HG03060 (cell line): ENCODE measurements around the gene MAPK12.

Source experiments
- ATAC-seq: cut with Tn5 transposase; IDR thresholded peaks from one replicate; pipeline ENCODE4 v1.9.1; 2021; ENCODE audit warnings: low read depth, moderate number of reproducible peaks; ENCODE audit not compliant: unreplicated experiment

Gene MAPK12

DNA sequence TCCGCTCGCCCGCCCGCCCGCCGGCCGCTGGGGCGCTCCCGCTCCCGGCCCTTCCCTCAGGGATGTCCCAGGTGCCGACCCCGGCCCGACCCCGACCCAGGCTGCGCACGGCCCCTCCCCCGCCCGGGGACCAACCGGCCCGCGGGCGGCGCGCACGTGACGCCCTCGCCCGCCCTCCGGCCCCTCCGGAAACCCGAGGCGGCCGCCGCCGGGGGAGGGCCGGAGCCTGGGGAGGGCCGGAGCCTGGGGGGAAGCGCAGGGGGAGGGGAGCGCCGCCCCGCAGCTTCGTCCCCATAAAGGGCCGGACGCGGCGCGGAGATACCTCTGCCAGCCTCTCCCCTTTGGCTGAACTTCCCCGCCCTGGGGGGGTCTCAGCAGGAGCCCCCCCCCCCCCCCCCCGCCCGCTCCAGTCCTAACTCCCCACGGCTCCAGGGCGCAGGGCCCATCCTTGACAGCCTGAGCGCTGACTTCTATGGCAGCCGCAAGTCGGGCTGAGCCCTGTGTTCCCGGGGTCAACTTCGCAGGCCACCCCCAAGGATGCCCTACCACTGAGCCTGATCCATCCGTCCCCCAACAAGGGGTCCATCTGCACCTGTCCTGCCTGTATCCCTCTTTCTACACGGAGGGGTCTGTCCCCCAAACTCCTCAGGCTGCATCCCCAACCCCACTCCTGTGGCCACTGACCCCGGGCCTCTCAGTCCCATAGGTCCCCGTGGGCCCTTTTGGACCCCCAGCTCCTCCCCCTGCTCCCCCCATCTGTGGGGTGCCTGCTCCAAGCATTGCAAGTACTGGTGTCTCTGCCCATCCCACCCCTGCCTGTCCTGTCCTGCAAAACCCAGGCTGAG lies at the start of gene MAPK12:
TSS of gene MAPK12 (minus strand) at position 69 of the 845 bp plus-strand sequence. CDS start 174 bp downstream, outside the sequence.
- no peak for ATAC-seq

DNA sequence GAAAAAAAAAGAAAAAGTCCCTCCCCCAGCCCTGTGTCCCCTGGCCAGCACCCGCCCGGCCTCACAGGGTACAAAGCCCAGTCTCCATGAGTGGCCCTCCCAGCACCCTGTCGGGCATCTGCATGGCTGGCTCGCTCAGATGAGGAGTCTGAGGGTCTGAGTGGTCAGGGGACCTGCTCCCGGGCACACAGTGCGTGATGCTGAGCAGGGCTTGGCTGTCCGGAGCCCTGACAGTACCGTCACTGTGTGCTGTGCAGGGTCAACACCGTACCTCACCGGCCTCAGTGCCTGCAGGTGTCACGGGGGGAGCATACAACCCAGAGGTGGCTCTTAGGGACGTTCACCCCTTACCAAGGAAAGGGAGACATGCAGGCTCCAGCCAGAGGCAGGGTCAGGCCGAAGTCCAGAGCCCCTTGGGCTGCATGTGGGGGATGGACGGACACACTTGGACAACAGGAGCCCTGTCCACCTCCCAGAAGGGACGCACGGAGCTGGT lies 49.5 kb upstream of the MAPK12 start:
- no peak for ATAC-seq

DNA sequence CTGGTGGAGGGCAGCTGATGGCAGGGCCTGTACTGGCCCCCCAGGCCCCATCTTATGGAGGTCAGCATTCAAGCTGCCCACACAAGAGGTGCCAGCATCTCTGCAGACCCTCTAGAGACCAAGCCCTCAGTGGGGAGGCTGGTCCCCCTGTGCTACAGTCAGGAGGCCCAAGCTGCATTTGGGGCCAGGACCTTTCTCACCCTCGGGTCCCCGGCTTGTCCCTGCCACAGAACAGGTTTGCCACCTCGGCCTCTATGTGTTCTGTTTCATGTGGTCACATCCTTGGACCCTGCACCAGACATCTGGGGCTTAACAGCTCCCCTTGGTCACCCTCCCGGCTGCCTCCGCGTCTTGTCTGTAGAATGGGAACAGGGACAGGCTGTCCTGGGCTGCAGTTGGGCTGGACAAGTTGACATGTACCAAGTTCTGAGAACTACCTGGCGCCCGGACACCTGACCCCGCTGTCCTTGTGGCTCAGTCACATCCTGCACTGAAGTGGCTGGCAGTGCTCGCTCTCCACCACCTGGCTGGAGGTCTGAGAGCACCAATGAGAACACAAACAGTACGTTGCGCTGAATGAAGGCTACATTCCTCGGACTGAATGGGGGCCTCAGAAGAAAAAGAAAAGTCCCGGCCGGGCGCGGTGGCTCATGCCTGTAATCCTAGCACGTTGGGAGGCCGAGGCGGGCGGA lies 48.7 kb upstream of the MAPK12 start:
- no peak for ATAC-seq

DNA sequence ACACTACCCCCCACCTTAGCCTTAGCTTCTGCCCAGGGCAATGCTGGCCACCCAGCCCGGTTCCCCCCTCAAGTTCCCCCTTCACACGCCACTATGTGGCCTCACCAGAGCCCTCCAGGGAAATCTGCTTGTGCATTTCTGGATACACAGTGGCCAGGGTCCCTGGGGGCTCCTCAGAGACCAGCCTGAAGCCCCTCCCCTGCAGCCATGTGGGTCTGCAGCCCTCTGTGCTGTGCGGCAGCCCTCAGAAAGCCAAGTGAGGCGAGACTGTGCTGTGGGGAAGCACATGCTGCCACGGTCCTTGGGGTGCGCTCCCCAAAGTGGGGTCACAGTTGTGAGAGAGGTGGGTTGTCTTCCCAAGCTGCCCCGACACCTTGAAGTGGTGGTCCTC lies 48.1 kb upstream of the MAPK12 start:
- ATAC-seq: no peak

DNA sequence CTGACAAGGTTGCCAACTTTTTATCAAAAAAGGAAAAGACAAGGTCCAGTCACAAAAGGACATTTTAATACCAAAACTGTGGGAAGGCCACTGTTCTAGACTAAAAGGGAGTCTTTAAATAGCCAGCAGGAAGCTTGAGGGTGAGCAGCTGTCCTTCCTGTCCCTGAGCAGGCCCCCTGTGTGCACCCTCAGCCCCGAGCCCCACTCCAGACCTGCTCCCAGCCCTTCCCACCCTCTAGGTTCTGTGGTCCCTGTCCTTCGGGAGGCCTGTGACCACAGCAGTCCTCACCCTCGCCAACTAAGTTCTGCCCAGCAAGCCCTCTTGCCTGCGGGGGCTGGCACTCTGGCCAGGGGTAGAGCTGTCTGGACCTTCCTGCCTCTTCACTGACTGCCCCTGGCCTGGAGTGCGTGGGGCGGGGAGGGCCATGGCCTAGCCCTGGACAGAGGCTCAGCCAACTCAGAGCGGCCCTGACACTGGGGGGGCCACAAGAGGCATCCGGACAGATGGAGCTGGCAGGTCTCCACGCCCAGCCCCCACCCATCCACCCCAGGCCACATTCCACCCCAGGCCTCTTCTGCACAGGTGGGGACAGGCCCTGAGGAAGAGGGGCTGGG lies 47.6 kb upstream of the MAPK12 start:
- ATAC-seq: no peak

DNA sequence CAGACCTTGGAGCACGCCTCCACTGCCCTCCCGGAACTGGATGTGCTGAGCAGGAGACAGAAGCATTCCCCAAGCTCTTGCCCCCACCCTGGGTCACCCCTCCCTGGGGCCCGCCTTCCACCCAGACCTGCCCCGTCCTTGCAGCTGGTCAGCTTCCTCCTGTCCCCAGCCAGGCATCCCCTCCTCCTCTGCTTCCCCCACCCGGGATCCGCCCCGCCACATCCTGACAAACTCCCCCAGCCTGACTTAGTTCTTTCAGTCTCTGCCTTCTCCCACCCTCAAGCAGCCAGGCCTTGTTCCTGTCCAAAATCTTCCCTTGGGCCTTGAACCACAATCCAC lies 47.1 kb upstream of the MAPK12 start:
- no peak for ATAC-seq

DNA sequence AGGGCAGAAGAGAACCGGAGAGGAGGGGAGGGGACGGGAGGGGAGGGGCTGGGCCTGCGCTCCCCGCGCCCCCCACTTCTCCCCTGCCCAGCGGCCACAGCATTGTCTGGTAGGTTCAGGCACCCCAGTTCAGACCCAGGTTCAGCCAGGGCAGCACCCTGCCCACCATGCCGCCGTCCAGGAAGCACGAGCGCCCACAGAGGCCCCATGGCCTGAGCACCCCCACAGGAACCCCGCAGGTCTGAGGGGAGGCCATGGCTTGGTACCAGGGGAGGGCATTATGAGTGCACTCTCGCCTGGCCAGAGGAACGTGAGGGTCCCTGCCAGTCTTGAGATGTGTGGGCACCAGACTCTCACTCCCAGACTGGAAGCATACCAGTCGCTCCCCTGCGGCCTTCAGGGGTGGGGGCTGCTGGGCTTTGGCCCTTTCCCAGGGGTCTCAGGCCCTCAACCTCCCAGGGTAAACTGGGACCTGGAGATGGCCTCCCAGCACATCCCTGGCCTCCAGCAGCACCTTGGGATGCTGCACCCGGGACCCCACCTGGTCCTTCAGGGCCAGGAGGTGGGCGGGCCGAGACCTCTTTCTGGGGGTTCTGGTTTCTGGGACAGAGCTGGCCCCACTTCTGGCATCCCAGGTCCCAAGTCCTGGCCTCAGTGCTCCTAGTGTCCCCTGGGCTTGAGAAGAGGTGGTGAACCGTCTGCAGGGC lies 46.6 kb upstream of the MAPK12 start:
- no peak for ATAC-seq

DNA sequence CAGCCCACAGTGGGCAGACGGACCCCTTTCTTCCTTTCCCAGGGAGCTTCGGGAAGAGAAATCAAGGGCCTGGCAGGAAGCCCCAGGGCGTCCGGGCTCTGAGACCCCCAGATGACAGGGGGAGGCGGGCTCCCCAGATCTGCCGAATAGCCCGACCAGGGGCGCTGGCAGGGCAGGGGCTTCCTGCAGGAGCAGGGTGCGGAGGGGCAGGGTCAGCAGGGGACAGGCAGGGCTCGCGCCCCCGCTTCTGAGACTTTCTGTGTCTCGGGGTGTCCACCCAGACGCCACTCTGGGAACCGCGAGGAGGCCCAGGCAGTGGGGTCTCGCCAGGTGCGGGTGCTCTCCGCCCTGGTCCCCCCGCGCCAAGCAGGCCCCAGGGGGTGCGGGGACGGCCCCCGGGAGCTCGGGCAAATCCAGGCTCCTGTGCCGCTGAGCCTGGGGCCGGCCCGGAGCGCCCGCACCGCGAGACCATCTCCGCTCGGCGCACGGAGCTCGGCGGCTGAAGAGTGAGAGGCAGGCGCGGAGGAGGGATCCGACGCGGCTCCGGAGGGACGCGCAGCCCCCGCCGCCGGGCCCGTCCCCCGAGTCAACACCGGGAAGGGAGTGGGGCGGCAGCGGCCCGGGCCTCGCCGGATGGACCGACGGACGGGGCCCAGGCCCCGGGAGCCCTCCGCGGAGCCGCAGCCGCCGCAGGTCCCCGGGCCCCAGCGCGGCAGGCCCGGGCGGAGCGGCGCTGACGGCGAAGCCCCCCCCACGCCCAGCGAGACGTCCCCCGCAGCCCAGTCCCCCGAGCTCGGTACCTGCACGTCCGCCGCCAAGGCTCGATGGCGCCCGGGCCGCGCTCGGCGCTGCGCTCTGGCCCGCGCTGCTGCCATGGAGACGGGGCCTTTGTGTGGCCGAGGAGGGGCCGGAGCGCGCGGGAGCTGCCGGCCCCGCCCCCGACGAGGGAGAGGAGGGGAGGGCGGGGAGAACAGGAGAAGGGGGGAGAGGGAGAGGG lies 45.6 kb upstream of the MAPK12 start, which contains the start of gene PLXNB2:
TSS of gene PLXNB2 (minus strand) at position 894 of the 997 bp plus-strand sequence. CDS start 17,062 bp downstream, outside the sequence.
- ATAC-seq: no peak

DNA sequence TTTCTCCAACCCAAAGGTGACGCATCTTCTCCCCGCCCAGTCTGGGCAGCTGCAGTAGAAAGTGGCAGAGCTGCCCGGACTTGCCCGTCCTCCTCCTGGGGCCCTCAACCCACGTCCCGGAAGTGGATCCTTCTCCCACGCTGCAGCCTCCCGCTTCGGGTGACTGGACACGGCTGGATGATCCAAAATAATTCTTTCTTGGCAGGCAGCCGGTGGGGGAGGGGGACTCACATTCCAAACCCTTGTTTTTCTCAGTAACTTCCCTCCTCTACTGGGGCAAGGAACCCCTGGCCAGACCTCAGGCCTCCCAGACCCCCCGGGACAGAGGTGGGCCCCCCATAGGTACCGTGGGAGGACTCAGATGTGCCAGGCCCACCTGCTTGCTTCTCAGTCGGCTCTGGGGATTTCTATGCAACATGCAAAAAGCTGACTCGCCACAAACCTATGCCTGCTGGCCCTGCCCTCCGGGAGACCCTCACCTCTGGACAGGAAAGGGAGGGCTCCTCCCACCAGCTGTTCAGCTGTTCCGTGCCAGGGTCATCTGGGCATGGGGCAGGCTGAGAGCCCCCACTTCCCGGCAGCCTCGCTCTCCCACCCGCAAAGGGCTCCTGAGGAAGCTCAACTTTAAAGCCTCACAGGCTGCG lies 44.6 kb upstream of the MAPK12 start:
- ATAC-seq: peak; percentile 41

DNA sequence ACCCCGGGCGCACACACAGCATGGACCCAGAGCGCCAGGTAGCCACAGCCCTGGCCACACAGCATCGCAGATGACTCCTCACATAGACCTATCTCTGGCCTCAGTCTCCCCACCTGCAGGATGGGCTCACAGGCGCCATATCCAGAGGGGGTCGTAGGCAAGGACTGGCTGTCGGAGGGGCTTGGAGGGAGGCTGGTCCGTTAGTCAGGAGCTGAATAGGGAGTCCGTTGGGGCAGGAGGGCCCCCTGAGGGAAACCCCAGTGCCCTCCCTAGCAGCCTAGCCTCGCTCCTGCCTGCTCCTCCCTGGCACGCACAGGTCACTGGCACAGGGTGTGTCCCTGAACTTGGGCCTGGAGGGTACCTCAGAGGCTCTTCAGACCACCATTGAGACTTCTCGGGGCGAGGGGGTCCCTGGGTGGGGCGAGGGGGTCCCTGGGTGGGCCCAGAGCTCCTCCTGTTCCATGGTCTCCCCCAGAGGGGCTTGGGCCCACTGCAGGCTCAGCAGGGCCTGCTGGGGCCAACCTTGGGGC lies 44.0 kb upstream of the MAPK12 start:
- ATAC-seq: no peak

DNA sequence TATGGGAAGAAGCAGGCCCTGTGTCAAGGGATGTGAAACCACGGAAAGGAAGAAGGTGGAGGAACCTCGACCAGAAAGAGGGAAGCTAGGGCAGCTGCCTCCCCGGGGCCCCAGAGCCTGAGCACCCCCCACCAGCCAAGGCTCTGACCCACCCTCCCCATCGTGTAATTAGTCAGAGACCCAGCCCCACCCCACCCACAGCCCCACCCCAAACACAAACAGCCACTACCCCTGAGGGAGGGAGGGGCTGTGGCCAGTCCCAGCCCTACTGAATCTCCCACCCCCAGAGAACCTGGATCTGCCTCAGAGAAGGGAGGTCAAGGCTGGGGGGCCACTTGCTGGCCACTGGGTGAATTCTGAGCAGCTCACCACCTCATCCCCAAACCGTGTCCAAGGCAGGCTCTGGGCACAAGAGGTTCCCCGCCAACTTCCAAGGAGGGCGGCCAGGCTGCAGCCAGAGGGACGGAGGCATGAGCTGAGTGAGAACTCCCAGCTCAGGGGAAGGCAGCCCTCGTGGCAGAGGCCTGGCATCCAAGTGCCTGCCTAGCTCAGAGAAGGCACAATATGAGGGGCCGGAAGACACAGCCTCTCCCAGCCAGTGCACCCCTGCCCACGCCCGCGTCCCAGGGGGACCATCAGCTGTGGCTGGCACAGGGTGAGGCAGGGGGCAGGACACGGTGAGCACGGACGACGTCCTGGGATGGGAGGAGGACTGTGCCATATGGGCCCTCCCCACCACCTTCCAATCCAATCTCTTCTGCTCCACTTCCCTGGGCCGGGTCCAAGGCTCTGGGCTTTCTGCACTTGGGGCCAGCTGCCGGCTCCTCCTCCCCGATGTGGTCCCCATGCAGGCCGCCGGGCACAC lies 43.3 kb upstream of the MAPK12 start:
- no peak for ATAC-seq

DNA sequence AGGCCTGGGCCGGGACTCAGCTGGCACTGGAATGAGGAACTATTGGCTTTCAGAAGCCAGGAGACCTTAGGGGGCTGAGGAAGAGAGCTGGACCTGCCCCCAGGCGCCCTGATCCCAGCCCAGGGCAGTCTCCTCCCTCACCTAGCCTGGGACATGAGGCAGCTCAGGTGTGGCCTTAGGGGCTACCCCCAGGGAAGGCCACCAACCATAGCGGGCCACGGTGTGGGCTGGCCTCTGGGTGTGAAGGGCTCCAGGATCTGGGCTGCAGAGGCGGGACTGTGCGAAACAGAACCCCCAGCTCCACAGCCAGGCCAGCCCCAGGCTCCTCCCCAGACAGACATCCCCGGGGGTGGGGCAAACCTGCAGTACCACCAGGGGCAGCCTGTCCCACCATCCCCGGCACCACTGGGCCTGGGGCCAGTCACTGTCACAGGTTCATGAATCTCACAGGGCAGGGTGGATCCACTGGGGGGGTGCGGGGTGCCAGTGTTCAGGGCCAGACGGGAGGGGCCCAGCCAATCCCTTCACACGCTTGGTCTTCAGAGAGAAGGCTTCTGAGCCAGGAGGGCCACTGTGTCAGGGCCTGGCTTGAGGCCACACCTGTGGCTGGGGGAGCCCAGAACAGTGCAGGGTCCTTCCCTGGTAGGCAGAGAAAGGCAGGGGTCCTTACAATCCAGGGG lies 42.5 kb upstream of the MAPK12 start:
- ATAC-seq: no peak

DNA sequence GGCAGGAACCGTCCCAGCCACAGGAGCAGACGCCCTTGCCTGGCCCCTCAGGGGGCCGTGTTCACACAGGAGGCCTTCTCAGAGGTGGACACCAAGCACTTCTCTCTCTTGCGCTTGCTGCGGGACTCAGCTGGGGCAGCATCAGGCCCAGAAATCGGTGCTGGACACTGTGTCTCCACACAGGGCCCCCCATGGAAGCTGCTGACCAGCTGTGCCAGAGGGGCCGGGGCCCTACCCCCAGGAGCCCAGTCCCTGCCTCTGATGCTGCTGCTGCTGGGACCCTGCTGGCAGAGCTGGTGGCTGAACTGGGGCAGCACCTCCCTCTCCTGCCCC lies 42.0 kb upstream of the MAPK12 start:
- ATAC-seq: no peak

DNA sequence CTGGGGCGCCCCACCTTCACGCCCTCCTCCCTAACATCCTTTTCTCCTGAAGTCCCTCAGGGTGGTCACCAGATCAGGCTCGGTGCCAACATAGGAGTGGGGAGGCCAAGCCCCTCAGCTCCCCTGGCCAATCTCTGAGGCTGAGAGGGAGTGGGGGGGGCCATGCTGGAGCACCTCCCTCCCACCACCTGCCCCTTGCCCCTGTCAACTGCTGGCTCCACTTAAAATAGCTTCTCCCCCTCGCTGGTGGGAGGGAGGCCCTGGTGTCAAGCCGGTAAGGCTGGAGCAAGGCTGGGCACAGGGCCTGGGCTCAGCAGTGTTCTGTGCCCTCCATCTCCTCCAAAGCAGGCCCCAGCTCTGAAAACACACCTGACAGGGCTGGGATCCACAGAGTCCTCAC lies 41.1 kb upstream of the MAPK12 start:
- no peak for ATAC-seq

DNA sequence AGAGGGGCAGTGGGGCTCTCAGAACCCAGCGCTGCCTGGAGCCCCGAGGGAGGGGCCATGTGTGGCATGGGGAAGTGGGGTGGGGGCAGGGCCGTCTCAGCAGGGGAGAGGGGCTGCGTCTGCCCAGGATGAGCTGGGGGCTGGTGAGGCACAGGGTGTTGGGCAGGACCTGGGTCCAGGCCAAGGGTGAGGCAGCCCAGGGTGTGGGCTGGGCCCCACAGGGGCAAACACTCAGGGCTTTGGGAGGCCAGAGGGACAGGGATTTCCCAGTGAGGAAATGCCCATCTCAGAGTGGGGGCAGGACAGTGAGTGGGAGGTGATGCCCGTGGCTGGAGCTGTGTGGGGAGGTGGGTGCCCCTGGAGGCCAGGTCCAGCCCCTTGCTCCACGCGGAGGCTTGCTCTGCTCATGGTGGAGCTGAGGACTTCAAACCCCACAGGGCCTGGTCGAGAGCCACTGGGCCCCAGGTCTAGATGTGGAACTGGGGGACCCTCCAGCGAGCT lies 40.6 kb upstream of the MAPK12 start:
- ATAC-seq: no peak

DNA sequence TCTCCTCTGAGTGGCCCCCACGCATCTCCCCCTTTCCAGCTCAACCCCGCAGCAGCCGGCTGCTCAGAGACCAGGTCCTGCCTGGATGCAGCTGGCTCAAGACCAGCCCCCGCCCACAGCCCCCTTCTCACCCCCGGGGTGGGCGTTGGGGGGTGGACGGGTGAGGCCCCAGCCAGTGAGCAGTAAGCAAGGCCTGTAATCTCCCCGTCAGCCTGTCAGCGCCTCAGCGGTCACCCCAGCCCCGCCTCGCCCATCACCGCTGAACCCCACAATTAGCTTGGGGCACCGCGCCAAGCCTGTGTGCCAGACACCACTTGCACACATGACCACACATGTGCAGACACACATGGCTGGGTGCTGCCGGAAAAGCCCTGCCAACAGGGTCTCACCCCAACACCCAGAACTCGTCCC lies 40.1 kb upstream of the MAPK12 start:
- ATAC-seq: no peak

DNA sequence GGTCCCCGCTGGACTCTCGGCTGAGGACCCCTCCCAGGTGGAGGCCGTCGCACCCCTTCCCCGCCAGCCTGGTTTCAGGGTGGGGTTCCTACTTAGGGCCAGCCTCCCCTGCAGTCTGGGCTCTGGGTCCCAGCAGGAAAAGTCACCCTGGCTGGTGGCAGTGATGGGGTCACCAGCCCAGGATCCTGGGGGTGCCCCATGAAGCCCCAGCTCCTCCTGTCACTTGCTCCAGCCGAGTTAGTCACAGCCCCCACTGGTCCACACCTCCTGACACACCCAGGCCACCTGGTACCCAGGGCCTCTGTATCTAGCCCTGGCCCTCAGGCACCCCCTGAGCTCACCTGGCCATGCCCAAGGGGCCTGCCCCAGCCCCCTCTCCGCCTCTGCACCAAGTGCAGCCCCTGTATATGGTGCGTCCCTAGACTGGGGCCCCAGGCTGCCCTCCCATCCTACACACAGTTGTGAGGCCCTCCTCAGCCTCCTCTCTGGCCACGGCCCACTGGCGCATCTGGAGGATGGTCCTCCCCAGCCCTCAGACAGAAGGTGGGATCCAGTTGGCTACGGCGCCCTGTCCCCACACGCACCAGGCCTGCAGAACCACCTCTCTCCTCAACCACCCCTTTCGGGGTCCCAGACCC lies 39.3 kb upstream of the MAPK12 start:
- no peak for ATAC-seq
